GM12864 (cell line): ENCODE results near the gene MAST1.
"Not testable (repeated sequence)": the region's sequence is repeated elsewhere in the genome, so short reads cannot be mapped to it uniquely, and the experiment has no call there.

Experiments
- DNase-seq: peaks from one replicate; pipeline ENCODE4 v3.0.0-alpha.2; 2011; ENCODE audit warnings: low read depth
- H3K4me3 ChIP-seq: 2 replicates; pipeline ENCODE4 v1.5.1; 2011; ENCODE audit warnings: mild to moderate bottlenecking, low read depth, low read length, control low read depth
- CTCF ChIP-seq: IDR thresholded peaks from 2 replicates; pipeline ENCODE4 v1.5.1; 2011; ENCODE audit warnings: low read depth, mild to moderate bottlenecking, moderate library complexity, low read length, control low read depth, inconsistent platforms; ENCODE audit errors: missing control alignments

MAST1 gene

DNA sequence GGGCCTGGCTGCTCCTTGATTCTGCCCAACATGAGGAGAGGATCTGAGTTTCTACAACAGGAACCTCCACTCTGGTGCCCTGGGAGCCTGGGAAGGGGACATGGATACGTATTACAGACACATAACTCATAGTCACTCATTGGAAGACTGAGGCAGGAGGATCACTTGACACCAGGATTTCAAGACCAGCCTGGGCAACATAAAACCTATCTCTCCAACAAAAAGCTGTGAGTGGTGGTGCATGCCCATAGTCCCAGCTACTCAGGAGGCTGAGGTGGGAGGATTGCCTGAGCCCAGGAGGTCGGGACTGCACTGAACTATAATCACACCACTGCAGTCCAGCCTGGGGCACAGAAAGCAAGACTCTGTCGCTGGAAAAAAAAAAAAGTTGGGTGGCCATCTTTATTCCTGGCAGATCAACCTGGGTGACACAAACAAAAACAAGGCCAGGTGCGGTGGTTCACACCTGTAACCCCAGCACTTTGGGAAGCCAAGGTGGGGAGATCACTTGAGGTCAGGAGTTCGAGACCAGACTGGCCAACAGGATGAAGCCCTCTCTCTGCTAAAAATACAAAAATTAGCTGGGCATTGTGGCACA lies 49.8 kb downstream of the MAST1 start:
- TF ChIP-seq CTCF = no peak
- no peak overlapping the region for H3K4me3 ChIP-seq
- DNase-seq = no peak

DNA sequence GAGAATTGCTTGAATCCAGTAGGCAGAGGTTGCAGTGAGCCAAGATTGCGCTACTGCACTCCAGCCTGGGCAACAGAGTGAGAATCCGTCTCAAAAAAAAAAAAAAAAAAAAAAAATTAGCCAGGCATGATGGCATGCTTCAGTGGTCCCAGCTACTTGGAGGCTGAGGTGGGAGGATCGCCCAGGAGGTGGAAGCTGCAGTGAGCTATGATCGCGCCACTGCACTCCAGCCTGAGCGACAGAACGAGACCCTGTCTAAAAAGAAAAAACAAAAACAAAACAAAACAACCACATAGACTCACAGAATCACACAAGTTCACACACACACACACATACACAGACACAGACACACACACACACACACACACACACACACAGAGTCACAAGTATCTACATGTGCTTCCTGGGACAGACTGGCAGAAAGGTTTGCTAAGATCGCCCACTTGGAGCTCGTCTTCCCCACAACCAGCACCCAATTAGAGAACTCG lies 52.0 kb downstream of the MAST1 start:
- not testable (repeated sequence) for DNase-seq
- H3K4me3 ChIP-seq = peak overlapping the region; percentile 42

- no peak for TF ChIP-seq CTCF
- H3K4me3 ChIP-seq = peak within 1 kb of the TSS; percentile 77
- DNase-seq = peak; percentile 97
Observed at GRCh38 chr19:12890787-12891552, 52.7 kb downstream of the MAST1 start, which contains the start of gene GCDH. Gene GCDH, plus strand, starts transcription at chr19:12891160. Its CDS starts 145 bp downstream, at chr19:12891305.

DNA sequence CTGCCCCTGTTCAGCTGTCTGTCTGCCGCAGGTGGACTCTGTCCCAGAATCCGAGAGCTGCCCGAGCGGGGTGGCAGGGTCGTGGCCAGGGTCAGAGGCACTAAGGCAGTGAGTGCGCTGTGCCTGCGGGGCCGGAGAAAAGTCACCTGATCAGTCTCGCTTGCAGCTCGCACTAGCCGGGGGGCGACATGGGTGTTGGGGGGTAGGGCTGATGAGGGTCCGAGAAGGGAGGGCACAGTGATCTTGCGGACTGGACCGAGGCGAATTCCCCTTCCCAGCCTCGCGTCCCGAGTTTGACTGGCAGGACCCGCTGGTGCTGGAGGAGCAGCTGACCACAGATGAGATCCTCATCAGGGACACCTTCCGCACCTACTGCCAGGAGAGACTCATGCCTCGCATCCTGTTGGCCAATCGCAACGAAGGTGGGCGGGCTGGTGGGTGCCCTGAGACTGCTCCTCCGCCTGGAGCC lies 53.3 kb downstream of the MAST1 start:
- no peak for TF ChIP-seq CTCF
- peak overlapping the region; percentile 77 for H3K4me3 ChIP-seq

GRCh38 chr19:12893582-12893981 lies 55.3 kb downstream of the MAST1 start:
- H3K4me3 ChIP-seq = no peak overlapping the region
- no peak for DNase-seq
- no peak for TF ChIP-seq CTCF

More for the DNA sequence above, 53.3 kb downstream of the MAST1 start:
- DNase-seq = no peak

GRCh38 chr19:12896460-12896859 lies 58.1 kb downstream of the MAST1 start:
- no peak for DNase-seq
- TF ChIP-seq CTCF = no peak
- H3K4me3 ChIP-seq = no peak overlapping the region

DNA sequence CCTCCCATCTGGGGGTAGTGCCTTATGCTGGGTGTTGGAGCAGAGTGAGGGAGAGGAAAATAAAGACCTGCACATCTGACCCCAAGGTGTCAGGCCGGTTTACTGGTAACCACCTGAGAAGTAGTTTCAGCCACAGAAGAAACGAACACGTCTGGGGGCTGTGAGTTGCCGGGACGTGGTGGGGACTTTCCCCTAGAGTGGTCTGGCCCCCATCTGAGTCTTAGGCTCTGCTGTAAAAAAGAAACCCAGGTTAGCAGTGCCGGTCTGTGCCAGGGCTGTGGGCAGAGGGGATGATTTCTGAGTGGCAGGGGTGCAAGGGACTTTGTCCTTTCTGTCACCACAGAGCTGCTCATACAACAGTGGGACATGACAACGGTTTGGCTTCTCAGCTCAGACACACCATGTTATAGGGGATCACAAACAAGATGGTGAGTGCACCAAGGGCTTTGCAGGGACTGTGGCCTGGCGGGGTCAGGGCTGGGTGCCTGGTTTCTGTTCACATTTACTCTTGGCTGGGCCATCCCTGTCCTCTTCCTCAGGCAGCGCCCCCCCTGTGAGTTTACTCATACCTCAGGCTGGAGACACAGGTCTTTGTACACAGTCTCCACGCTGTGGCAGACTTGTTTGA lies 61.7 kb downstream of the MAST1 start:
- no peak for DNase-seq

More for the DNA sequence above, 61.7 kb downstream of the MAST1 start:
- H3K4me3 ChIP-seq = no peak overlapping the region
- no peak for TF ChIP-seq CTCF
